Neutrophil (primary cell): ENCODE measurements around the gene SNRNP200.

Source experiments
- H3K27ac ChIP-seq: fragments of 200-600 bp; sonication (generic); 2 replicates; pipeline ENCODE4 v1.5.1; 2016; ENCODE audit warnings: mild to moderate bottlenecking, moderate library complexity
- H3K27me3 ChIP-seq: fragments of 200-600 bp; sonication (generic); 2 replicates; pipeline ENCODE4 v1.6.0; 2016; ENCODE audit warnings: mild to moderate bottlenecking
- H3K36me3 ChIP-seq: fragments of 200-600 bp; sonication (generic); 2 replicates; pipeline ENCODE4 v1.5.1; 2017
- H3K4me1 ChIP-seq, 2 experiments: fragments of 200-600 bp in 1 of 2; sonication (generic) in 1 of 2; 1 replicate in 1 of 2; 2 replicates in 1 of 2; pipeline versions ENCODE4 v1.5.1 to v1.6.1; 2013 to 2016; ENCODE audit warnings: low read depth in 1 of 2, low read length in 1 of 2, mild to moderate bottlenecking in 1 of 2, moderate library complexity in 1 of 2; ENCODE audit not compliant: control insufficient read depth in 1 of 2, insufficient read depth in 1 of 2
- H3K4me3 ChIP-seq, 2 experiments: fragments of 200-600 bp in 1 of 2; sonication (generic) in 1 of 2; 1 replicate in 1 of 2; 2 replicates in 1 of 2; pipeline ENCODE4 v1.5.1; 2013 to 2016; ENCODE audit warnings: low read depth in 1 of 2, low read length in 1 of 2, mild to moderate bottlenecking in 1 of 2, moderate library complexity in 1 of 2
- H3K9me3 ChIP-seq: fragments of 200-600 bp; sonication (generic); 2 replicates; pipeline ENCODE4 v1.5.1; 2016
- CTCF ChIP-seq: fragments of 200-600 bp; sonication (generic); IDR thresholded peaks from 2 replicates; pipeline ENCODE4 v1.5.1; 2016; ENCODE audit warnings: antibody characterized with exemption

SNRNP200 gene

GRCh38 chr2:96247896-96248295 is 57.5 kb downstream of the SNRNP200 start:
- H3K9me3 ChIP-seq: no peaks in the 10 kb centered on the region
- no peak overlapping the region for H3K4me3 ChIP-seq
- H3K4me1 ChIP-seq: peaks cover 43 to 52% of the 10 kb centered on the region in 2 experiments
- H3K27me3 ChIP-seq: no peaks in the 10 kb centered on the region
- no peak for TF ChIP-seq CTCF
- H3K27ac ChIP-seq: peak overlapping the region; percentile 99
- H3K36me3 ChIP-seq: peaks cover 48% of the 10 kb centered on the region

GRCh38 chr2:96247009-96247408 is 58.3 kb downstream of the SNRNP200 start:
- H3K4me1 ChIP-seq: peaks cover 52 to 61% of the 10 kb centered on the region in 2 experiments
- no peak for TF ChIP-seq CTCF
- peak overlapping the region; percentile 99 for H3K27ac ChIP-seq

GRCh38 chr2:96245609-96246390 is 59.5 kb downstream of the SNRNP200 start:
- H3K27ac ChIP-seq: peak overlapping the region; percentile 99
- H3K4me3 ChIP-seq: peak overlapping the region; percentile 5 to 31
- peaks cover 28% of the 10 kb centered on the region for H3K36me3 ChIP-seq
- TF ChIP-seq CTCF: peak; percentile 70
- no peaks in the 10 kb centered on the region for H3K9me3 ChIP-seq
- peaks cover 64 to 73% of the 10 kb centered on the region in 2 experiments for H3K4me1 ChIP-seq
- H3K27me3 ChIP-seq: no peaks in the 10 kb centered on the region

More at GRCh38 chr2:96247009-96247408, 58.3 kb downstream of the SNRNP200 start:
- no peaks in the 10 kb centered on the region for H3K9me3 ChIP-seq
- peaks cover 39% of the 10 kb centered on the region for H3K36me3 ChIP-seq
- no peak overlapping the region for H3K4me3 ChIP-seq
- no peaks in the 10 kb centered on the region for H3K27me3 ChIP-seq

- TF ChIP-seq CTCF: no peak
- peaks cover 8% of the 10 kb centered on the region for H3K36me3 ChIP-seq
Measured at GRCh38 chr2:96243843-96244242, 61.5 kb downstream of the SNRNP200 start.

GRCh38 chr2:96241900-96242611 is 63.3 kb downstream of the SNRNP200 start:
- H3K27ac ChIP-seq: peak overlapping the region; percentile 99
- H3K36me3 ChIP-seq: peaks cover 3% of the 10 kb centered on the region
- no peaks in the 10 kb centered on the region for H3K9me3 ChIP-seq
- TF ChIP-seq CTCF: peak; percentile 7
- H3K4me1 ChIP-seq: peaks cover 75 to 83% of the 10 kb centered on the region in 2 experiments
- H3K4me3 ChIP-seq: peak overlapping the region; percentile 58 to 59
- H3K27me3 ChIP-seq: no peaks in the 10 kb centered on the region

More at GRCh38 chr2:96243843-96244242, 61.5 kb downstream of the SNRNP200 start:
- Histone ChIP-seq H3K27ac (peak overlapping the region; percentile 99), H3K4me1 (peaks cover 77 to 93% of the 10 kb centered on the region in 2 experiments), H3K4me3 (no peak overlapping the region), H3K9me3 (no peaks in the 10 kb centered on the region), H3K27me3 (no peaks in the 10 kb centered on the region)
